OCI-LY3 (cell line): ENCODE results near the gene LRRC7.

ENCODE experiments used
- H2AFZ ChIP-seq: fragments of 200-600, 300-600 bp; shearing (Covaris generic); 2 replicates; pipeline ENCODE4 v1.6.0; 2014; ENCODE audit warnings: antibody characterized with exemption, low read depth, low read length
- H3K27ac ChIP-seq: fragments of 200-600, 300-600 bp; sonication (generic); 2 replicates; pipeline ENCODE4 v1.5.1; 2014; ENCODE audit warnings: mild to moderate bottlenecking, low read length, moderate library complexity, mixed read lengths
- H3K27me3 ChIP-seq: fragments of 200-600, 300-600 bp; sonication (generic); 2 replicates; pipeline ENCODE4 v1.6.1; 2014; ENCODE audit warnings: low read depth, low read length, mixed read lengths
- H3K36me3 ChIP-seq: fragments of 200-600, 300-600 bp; sonication (generic); replicated peaks from 2 replicates; pipeline ENCODE3; 2014; ENCODE audit warnings: low read depth, low read length, mixed read lengths
- H3K4me1 ChIP-seq: fragments of 300-600, 200-600 bp; sonication (generic); 2 replicates; pipeline ENCODE4 v1.6.1; 2014; ENCODE audit warnings: low read length, mixed read lengths
- H3K4me2 ChIP-seq: fragments of 200-600, 300-600 bp; sonication (generic); 2 replicates; pipeline ENCODE4 v1.6.1; 2014; ENCODE audit warnings: low read length, mixed read lengths
- H3K4me3 ChIP-seq: fragments of 300-600, 200-600 bp; sonication (generic); 2 replicates; pipeline ENCODE4 v1.5.1; 2014; ENCODE audit warnings: antibody characterized with exemption, mild to moderate bottlenecking, low read length, moderate library complexity
- H3K79me2 ChIP-seq: fragments of 300-600, 200-600 bp; shearing (Covaris generic); 2 replicates; pipeline ENCODE4 v1.6.1; 2014; ENCODE audit warnings: mild to moderate bottlenecking, low read length, mixed read lengths
- H3K9ac ChIP-seq: fragments of 300-600, 200-600 bp; shearing (Covaris generic); 2 replicates; pipeline ENCODE4 v1.6.0; 2014; ENCODE audit warnings: mild to moderate bottlenecking, low read length, moderate library complexity
- H3K9me3 ChIP-seq: fragments of 200-600, 300-600 bp; shearing (Covaris generic); 2 replicates; pipeline ENCODE4 v1.6.1; 2014; ENCODE audit warnings: low read length, mixed read lengths; ENCODE audit not compliant: insufficient read depth
- H4K20me1 ChIP-seq: fragments of 200-600, 300-600 bp; sonication (generic); 2 replicates; pipeline ENCODE4 v1.6.1; 2016; ENCODE audit warnings: low read length, mixed read lengths; ENCODE audit not compliant: insufficient read depth
- CTCF ChIP-seq: fragments of 200-600, 300-600 bp; sonication (generic); IDR thresholded peaks from 2 replicates; pipeline ENCODE4 v1.5.1; 2014; ENCODE audit warnings: antibody characterized with exemption, low read length, low read depth
- EZH2phosphoT487 ChIP-seq: fragments of 200-600 bp; shearing (Covaris generic); IDR thresholded peaks from 2 replicates; pipeline ENCODE4 v1.6.1; 2018; ENCODE audit warnings: antibody characterized with exemption, mixed run types, low read depth

LRRC7 gene

GRCh38 chr1:69567652-69568420 is at the start of gene LRRC7:
Gene LRRC7, plus strand, starts transcription at chr1:69567922. Its CDS starts 718 bp downstream, at chr1:69568640.
- Histone ChIP-seq H3K27me3 (no peaks in the 10 kb centered on the region), H3K4me3 (no peak within 1 kb of the TSS), H2AFZ (no peak within 1 kb of the TSS), H3K9ac (no peak within 1 kb of the TSS), H3K36me3 (no peaks in the 10 kb centered on the region), H3K79me2 (no peaks in the 10 kb centered on the region), H3K9me3 (no peaks in the 10 kb centered on the region), H3K4me2 (no peak within 1 kb of the TSS), H3K4me1 (no peaks in the 10 kb centered on the region), H4K20me1 (no peaks in the 10 kb centered on the region), H3K27ac (no peak within 1 kb of the TSS)
- TF ChIP-seq CTCF = no peak

DNA sequence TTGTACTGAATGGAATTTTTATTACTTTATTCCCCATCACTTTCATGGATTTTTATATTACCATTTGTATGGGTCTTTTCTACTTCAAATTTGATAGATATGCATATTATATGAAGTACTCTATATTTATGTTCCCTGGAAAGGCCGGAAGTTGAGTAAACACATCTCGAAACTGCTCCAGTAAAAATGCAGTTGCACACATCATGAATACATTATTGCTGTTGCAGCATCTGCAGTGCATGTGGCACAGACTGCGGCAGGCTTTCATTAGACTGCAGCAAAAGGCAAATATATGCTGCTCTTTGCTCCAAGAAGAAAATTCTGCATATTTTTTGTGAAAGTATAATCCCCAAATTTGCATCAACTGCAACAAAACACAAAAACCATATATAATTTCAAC is 48.7 kb upstream of the LRRC7 start:
- H3K27me3 ChIP-seq = no peaks in the 10 kb centered on the region
- H3K4me3 ChIP-seq = no peak overlapping the region
- H3K4me1 ChIP-seq = no peaks in the 10 kb centered on the region
- H3K9ac ChIP-seq = no peak overlapping the region
- H3K36me3 ChIP-seq = no peaks in the 10 kb centered on the region
- H3K79me2 ChIP-seq = no peaks in the 10 kb centered on the region
- TF ChIP-seq EZH2phosphoT487 (no peak), CTCF (no peak)
- no peaks in the 10 kb centered on the region for H4K20me1 ChIP-seq
- no peak overlapping the region for H3K27ac ChIP-seq
- H2AFZ ChIP-seq = no peak overlapping the region
- H3K9me3 ChIP-seq = no peaks in the 10 kb centered on the region
- no peak overlapping the region for H3K4me2 ChIP-seq

GRCh38 chr1:69520326-69520725 is 47.4 kb upstream of the LRRC7 start:
- Histone ChIP-seq H3K36me3 (no peaks in the 10 kb centered on the region), H3K9ac (no peak overlapping the region), H3K27ac (no peak overlapping the region), H3K79me2 (no peaks in the 10 kb centered on the region), H3K4me1 (no peaks in the 10 kb centered on the region), H4K20me1 (no peaks in the 10 kb centered on the region), H3K9me3 (no peaks in the 10 kb centered on the region), H2AFZ (no peak overlapping the region), H3K4me2 (no peak overlapping the region), H3K4me3 (no peak overlapping the region), H3K27me3 (no peaks in the 10 kb centered on the region)
- no peak for TF ChIP-seq CTCF
- no peak for TF ChIP-seq EZH2phosphoT487

GRCh38 chr1:69523032-69523431 is 44.7 kb upstream of the LRRC7 start:
- Histone ChIP-seq H3K9me3 (no peaks in the 10 kb centered on the region), H3K36me3 (no peaks in the 10 kb centered on the region), H3K9ac (no peak overlapping the region), H3K4me1 (no peaks in the 10 kb centered on the region), H2AFZ (no peak overlapping the region), H4K20me1 (no peaks in the 10 kb centered on the region), H3K4me3 (no peak overlapping the region), H3K27me3 (no peaks in the 10 kb centered on the region), H3K4me2 (no peak overlapping the region), H3K79me2 (no peaks in the 10 kb centered on the region), H3K27ac (no peak overlapping the region)
- TF ChIP-seq EZH2phosphoT487 = no peak
- no peak for TF ChIP-seq CTCF
